ENCODE measurements around the gene NFE2L2. TPM values are rescaled to one million over a fixed set of nuclear protein-coding genes. Genes with fewer than 3 reads are reported as not detected.
A peak's percentile ranks its signal among the peaks of the same experiment; 100 is the strongest.

The NFE2L2 gene
- total and polyA plus RNA-seq, 9 of the 15 experiments (the other 6 are each of a cell fraction or from before 2014, with no cell fraction given): 29.3 to 120 (median 59.3) TPM

- TF ChIP-seq, protein P1, sequence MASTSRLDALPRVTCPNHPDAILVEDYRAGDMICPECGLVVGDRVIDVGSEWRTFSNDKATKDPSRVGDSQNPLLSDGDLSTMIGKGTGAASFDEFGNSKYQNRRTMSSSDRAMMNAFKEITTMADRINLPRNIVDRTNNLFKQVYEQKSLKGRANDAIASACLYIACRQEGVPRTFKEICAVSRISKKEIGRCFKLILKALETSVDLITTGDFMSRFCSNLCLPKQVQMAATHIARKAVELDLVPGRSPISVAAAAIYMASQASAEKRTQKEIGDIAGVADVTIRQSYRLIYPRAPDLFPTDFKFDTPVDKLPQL (IDR thresholded peaks at IDR 0.05; ENCODE audit: extremely low read depth, insufficient read length): no peak
- no peak for TF ChIP-seq EP400 (IDR thresholded peaks at IDR 0.05)
Observed at GRCh38 chr2:177273408-177273807, 8.9 kb upstream of the NFE2L2 start (continued).

- no peaks in the 10 kb centered on the region; a peak in 2 of 5 replicates for H3K4me1 ChIP-seq (replicated peaks in 1 of 2; ENCODE audit: control insufficient read depth in 2 of 2, insufficient read depth in 2 of 2, low read length in 2 of 2)
- DNase-seq (ENCODE audit: extremely low read depth in 1 of 4, low spot score in 3 of 4) (no peak), ATAC-seq (no peak), FAIRE-seq (no peak)
- intact Hi-C loops (cut with micrococcal nuclease) (no loop called here), in situ Hi-C loops (cut with MboI) (no loop called here)
- H3K27ac ChIP-seq (ENCODE audit: extremely low read depth, low read depth, low read length): no peak overlapping the region
- no TSS peak for BruUV-seq (replicated peaks)
- no peaks in the 10 kb centered on the region for H3K27me3 ChIP-seq (ENCODE audit: control insufficient read depth in 2 of 2, insufficient read depth in 2 of 2, low read length in 2 of 2)
- WGBS (ENCODE audit: insufficient coverage, low coverage, missing lambda C conversion rate): 57% methylated on average over 2 of the region's 2 CpGs
- H2AFZ ChIP-seq (ENCODE audit: low read depth, low read length): no peak overlapping the region
- POLR2A ChIA-PET: interaction anchor here (3.8 to 12.9 kb wide), 2 partner anchors 8 to 11 kb away, joined by 30 to 199 read pairs; partner anchors contain the start of gene NFE2L2
- H3K9me3 ChIP-seq (replicated peaks; ENCODE audit: control insufficient read depth, insufficient read depth, low read depth, low read length): no peaks in the 10 kb centered on the region
- H3K36me3 ChIP-seq (ENCODE audit: control insufficient read depth, insufficient read depth, low read length): no peaks in the 10 kb centered on the region
- H3K4me2 ChIP-seq (ENCODE audit: insufficient read depth, low read length): no peak overlapping the region
- H3K9ac ChIP-seq (ENCODE audit: insufficient read depth in 1 of 2, low read depth in 2 of 2, low read length in 2 of 2): no peak overlapping the region
- H3K4me3 ChIP-seq: no peak overlapping the region
- CTCF ChIA-PET (ENCODE audit: low intra/inter-chr PET ratio): no interaction called here
- H3K9me1 ChIP-seq (ENCODE audit: control insufficient read depth, insufficient read depth, low read length): no peaks in the 10 kb centered on the region
- no peaks in the 10 kb centered on the region for H4K20me1 ChIP-seq (replicated peaks; ENCODE audit: control insufficient read depth, insufficient read depth, low read length)
- no peaks in the 10 kb centered on the region for H3K79me2 ChIP-seq (ENCODE audit: control insufficient read depth, insufficient read depth, low read length)
- TF ChIP-seq HDAC6 (IDR thresholded peaks at IDR 0.05; ENCODE audit: low read depth, low read length) (no peak), C11orf30 (IDR thresholded peaks at IDR 0.05; ENCODE audit: low read depth) (peak; percentile 80), GTF2F1 (IDR thresholded peaks at IDR 0.05; ENCODE audit: low read depth, low read length) (no peak), ZNF316 (IDR thresholded peaks at IDR 0.05) (peak; percentile 74)
- TF ChIP-seq, protein P2, sequence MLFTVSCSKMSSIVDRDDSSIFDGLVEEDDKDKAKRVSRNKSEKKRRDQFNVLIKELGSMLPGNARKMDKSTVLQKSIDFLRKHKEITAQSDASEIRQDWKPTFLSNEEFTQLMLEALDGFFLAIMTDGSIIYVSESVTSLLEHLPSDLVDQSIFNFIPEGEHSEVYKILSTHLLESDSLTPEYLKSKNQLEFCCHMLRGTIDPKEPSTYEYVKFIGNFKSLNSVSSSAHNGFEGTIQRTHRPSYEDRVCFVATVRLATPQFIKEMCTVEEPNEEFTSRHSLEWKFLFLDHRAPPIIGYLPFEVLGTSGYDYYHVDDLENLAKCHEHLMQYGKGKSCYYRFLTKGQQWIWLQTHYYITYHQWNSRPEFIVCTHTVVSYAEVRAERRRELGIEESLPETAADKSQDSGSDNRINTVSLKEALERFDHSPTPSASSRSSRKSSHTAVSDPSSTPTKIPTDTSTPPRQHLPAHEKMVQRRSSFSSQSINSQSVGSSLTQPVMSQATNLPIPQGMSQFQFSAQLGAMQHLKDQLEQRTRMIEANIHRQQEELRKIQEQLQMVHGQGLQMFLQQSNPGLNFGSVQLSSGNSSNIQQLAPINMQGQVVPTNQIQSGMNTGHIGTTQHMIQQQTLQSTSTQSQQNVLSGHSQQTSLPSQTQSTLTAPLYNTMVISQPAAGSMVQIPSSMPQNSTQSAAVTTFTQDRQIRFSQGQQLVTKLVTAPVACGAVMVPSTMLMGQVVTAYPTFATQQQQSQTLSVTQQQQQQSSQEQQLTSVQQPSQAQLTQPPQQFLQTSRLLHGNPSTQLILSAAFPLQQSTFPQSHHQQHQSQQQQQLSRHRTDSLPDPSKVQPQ (CRISPR knock-in tag; IDR thresholded peaks at IDR 0.05; ENCODE audit: borderline replicate concordance): no peak
Observed at GRCh38 chr2:177272765-177273164, 8.2 kb upstream of the NFE2L2 start.

Measured in K562 (cell line).